ENCODE measurements around the gene SUGCT. TPM values are rescaled to one million over a fixed set of nuclear protein-coding genes. Genes with fewer than 3 reads are reported as not detected.
A peak's percentile ranks its signal among the peaks of the same experiment; 100 is the strongest.

Gene SUGCT
- total RNA-seq, 1 experiment from 2014 or later = 17.1 TPM

GRCh38 chr7:40544871-40545303, 410.1 kb downstream of the SUGCT start:
- Histone ChIP-seq H3K4me3 (no peak overlapping the region), H3K27ac (no peak overlapping the region), H3K9me3 (replicated peaks) (no peaks in the 10 kb centered on the region), H3K36me3 (no peaks in the 10 kb centered on the region), H3K4me1 (replicated peaks) (peaks cover 7% of the 10 kb centered on the region; the same call in 1 of the 2 replicates), H3K27me3 (replicated peaks) (no peaks in the 10 kb centered on the region)
- no peak for DNase-seq (ENCODE audit: low read depth in 1 of 2, low spot score in 2 of 2)

GRCh38 chr7:40545739-40546138, 410.9 kb downstream of the SUGCT start:
- H3K36me3 ChIP-seq = no peaks in the 10 kb centered on the region
- H3K4me1 ChIP-seq (replicated peaks) = peaks cover 7% of the 10 kb centered on the region; the same call in 1 of the 2 replicates
- no peak overlapping the region for H3K4me3 ChIP-seq
- no peaks in the 10 kb centered on the region for H3K27me3 ChIP-seq (replicated peaks)
- H3K9me3 ChIP-seq (replicated peaks) = no peaks in the 10 kb centered on the region
- H3K27ac ChIP-seq = no peak overlapping the region
- no peak for DNase-seq (ENCODE audit: low read depth in 1 of 2, low spot score in 2 of 2)

GRCh38 chr7:40546616-40547501, 412.1 kb downstream of the SUGCT start:
- no peak for DNase-seq (ENCODE audit: low read depth in 1 of 2, low spot score in 2 of 2)
- Histone ChIP-seq H3K4me3 (no peak overlapping the region), H3K27me3 (replicated peaks) (no peaks in the 10 kb centered on the region), H3K36me3 (no peaks in the 10 kb centered on the region), H3K4me1 (replicated peaks) (peaks cover 14% of the 10 kb centered on the region), H3K27ac (no peak overlapping the region), H3K9me3 (replicated peaks) (no peaks in the 10 kb centered on the region)

DNA sequence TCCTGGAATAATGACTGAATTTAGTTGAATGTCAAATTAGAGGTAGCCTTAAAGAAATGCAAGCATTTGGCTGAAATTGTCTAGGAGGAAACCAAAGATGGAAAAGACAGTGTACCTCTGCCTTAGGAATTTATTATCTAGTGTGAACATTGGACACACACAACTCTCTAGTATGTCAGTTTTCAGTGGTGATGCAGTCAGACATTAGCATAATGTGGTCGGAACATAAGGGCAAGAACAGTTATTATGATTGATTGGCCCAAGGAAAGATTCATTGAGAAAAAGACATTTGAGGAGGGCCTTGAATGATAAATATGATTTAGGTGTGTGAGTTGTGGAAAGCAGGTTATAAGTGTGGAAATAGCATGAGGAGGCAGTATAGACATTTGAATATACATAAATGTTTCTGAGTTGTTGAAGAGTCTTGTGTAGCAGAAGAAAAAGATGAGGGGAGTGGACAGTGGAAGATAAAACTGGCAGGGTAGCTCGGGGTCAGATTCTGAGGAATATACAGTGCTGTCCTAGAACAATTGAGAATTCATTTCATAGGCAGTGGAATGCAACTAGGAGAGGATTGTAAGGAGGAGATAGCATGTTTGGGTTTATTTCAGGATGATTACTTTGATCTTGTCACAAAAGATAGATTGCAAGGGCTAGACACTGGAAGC, 414.7 kb downstream of the SUGCT start:
- H3K27ac ChIP-seq = no peak overlapping the region
- no peaks in the 10 kb centered on the region for H3K36me3 ChIP-seq
- H3K4me3 ChIP-seq = no peak overlapping the region
- peaks cover 20% of the 10 kb centered on the region for H3K4me1 ChIP-seq (replicated peaks)
- no peaks in the 10 kb centered on the region for H3K9me3 ChIP-seq (replicated peaks)
- DNase-seq (ENCODE audit: low read depth in 1 of 2, low spot score in 2 of 2) = no peak
- no peaks in the 10 kb centered on the region for H3K27me3 ChIP-seq (replicated peaks)

- Histone ChIP-seq H3K27me3 (replicated peaks) (no peaks in the 10 kb centered on the region), H3K9me3 (replicated peaks) (no peaks in the 10 kb centered on the region), H3K4me1 (replicated peaks) (peaks cover 13% of the 10 kb centered on the region), H3K27ac (no peak overlapping the region), H3K4me3 (no peak overlapping the region), H3K36me3 (no peaks in the 10 kb centered on the region)
- DNase-seq (ENCODE audit: low read depth in 1 of 2, low spot score in 2 of 2) = peak in 1 of 2 experiments; percentile 36
Measured at GRCh38 chr7:40551685-40552576, 417.1 kb downstream of the SUGCT start.

GRCh38 chr7:40560672-40561071, 425.9 kb downstream of the SUGCT start:
- H3K9me3 ChIP-seq (replicated peaks) = no peaks in the 10 kb centered on the region
- no peak overlapping the region for H3K27ac ChIP-seq
- no peaks in the 10 kb centered on the region for H3K36me3 ChIP-seq
- H3K4me1 ChIP-seq (replicated peaks) = no peaks in the 10 kb centered on the region
- H3K27me3 ChIP-seq (replicated peaks) = no peaks in the 10 kb centered on the region
- H3K4me3 ChIP-seq = no peak overlapping the region
- DNase-seq (ENCODE audit: low read depth in 1 of 2, low spot score in 2 of 2) = no peak

DNA sequence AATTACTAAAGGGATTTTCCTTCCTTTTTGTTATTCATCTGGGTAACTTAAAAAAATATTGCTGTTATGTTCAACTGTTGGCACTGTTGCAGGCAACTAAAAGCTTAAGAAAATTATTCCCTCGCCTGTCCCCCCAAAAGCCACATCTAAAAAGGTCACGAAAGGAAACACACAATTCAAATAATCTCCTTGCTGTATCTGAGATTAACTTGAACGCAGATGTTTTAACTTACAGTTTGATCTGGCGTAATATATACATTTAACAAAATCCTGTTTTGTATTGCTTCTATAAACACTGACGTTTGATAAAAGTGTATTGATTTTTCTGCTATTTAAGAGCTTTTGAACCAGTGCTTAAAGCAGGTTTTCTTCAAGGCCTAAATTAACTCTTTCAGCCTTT, 432.1 kb downstream of the SUGCT start:
- Histone ChIP-seq H3K27me3 (replicated peaks) (no peaks in the 10 kb centered on the region), H3K9me3 (replicated peaks) (no peaks in the 10 kb centered on the region), H3K27ac (no peak overlapping the region), H3K4me1 (replicated peaks) (peaks cover 7% of the 10 kb centered on the region), H3K4me3 (no peak overlapping the region), H3K36me3 (no peaks in the 10 kb centered on the region)
- DNase-seq (ENCODE audit: low read depth in 1 of 2, low spot score in 2 of 2) = no peak

- Histone ChIP-seq H3K4me1 (replicated peaks) (peaks cover 19% of the 10 kb centered on the region), H3K36me3 (no peaks in the 10 kb centered on the region), H3K9me3 (replicated peaks) (no peaks in the 10 kb centered on the region), H3K27me3 (replicated peaks) (no peaks in the 10 kb centered on the region), H3K27ac (no peak overlapping the region), H3K4me3 (no peak overlapping the region)
- DNase-seq (ENCODE audit: low read depth in 1 of 2, low spot score in 2 of 2) = no peak
Measured at GRCh38 chr7:40569326-40569725, 434.5 kb downstream of the SUGCT start.

DNA sequence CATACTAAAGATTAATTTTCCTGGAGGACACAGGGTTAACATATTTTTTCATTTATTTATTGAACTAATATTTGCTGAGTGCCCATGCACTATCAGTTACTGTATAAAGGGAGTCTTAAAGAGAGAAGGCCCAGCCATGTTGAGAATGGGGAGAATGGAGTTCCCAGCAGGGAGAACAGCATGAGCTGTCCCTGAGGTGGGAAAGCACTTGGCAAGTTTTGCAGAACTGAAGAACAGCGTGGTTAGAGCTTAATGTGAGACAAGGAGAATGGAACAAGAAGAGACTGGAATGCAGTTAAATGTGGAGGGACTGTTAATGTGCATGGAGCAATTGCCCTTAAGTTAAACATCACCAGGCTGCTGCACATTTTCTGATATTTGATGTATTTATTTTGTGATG, 435.4 kb downstream of the SUGCT start:
- Histone ChIP-seq H3K9me3 (replicated peaks) (no peaks in the 10 kb centered on the region), H3K36me3 (no peaks in the 10 kb centered on the region), H3K4me1 (replicated peaks) (peaks cover 19% of the 10 kb centered on the region), H3K27me3 (replicated peaks) (no peaks in the 10 kb centered on the region), H3K27ac (no peak overlapping the region), H3K4me3 (no peak overlapping the region)
- DNase-seq (ENCODE audit: low read depth in 1 of 2, low spot score in 2 of 2) = no peak

DNA sequence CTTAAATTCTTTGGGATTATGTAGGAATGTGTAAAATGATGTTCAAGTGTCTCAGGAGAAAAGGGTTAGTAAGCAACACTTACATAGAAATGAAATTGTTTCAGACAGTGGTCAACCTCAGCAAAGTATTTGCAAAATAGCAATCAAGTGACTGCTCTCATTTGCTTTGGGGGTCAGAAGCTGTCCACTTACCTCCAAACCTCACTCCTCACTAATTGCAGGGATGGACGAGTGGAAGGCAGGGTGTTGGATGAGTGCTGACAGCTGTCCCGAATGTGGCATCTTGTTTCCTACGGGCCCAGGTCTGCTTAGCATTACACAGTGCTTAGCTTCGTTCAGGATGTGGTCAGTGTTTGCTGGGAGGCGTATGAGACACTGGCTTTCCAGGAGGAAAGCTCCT, 437.0 kb downstream of the SUGCT start:
- H3K27ac ChIP-seq = peak overlapping the region; percentile 10

GRCh38 chr7:40572810-40573465, 438.1 kb downstream of the SUGCT start:
- peak overlapping the region; percentile 7; the same call in 1 of the 2 replicates for H3K27ac ChIP-seq
- no peaks in the 10 kb centered on the region for H3K36me3 ChIP-seq
- H3K4me3 ChIP-seq = no peak overlapping the region
- H3K4me1 ChIP-seq (replicated peaks) = peaks cover 19% of the 10 kb centered on the region
- H3K9me3 ChIP-seq (replicated peaks) = no peaks in the 10 kb centered on the region
- DNase-seq (ENCODE audit: low read depth in 1 of 2, low spot score in 2 of 2) = peak; percentile 48 to 51
- H3K27me3 ChIP-seq (replicated peaks) = no peaks in the 10 kb centered on the region

More for the DNA sequence above, 437.0 kb downstream of the SUGCT start:
- peaks cover 19% of the 10 kb centered on the region for H3K4me1 ChIP-seq (replicated peaks)
- DNase-seq (ENCODE audit: low read depth in 1 of 2, low spot score in 2 of 2) = peak; percentile 42 to 68
- no peaks in the 10 kb centered on the region for H3K36me3 ChIP-seq
- no peaks in the 10 kb centered on the region for H3K27me3 ChIP-seq (replicated peaks)
- H3K4me3 ChIP-seq = no peak overlapping the region
- H3K9me3 ChIP-seq (replicated peaks) = no peaks in the 10 kb centered on the region

DNA sequence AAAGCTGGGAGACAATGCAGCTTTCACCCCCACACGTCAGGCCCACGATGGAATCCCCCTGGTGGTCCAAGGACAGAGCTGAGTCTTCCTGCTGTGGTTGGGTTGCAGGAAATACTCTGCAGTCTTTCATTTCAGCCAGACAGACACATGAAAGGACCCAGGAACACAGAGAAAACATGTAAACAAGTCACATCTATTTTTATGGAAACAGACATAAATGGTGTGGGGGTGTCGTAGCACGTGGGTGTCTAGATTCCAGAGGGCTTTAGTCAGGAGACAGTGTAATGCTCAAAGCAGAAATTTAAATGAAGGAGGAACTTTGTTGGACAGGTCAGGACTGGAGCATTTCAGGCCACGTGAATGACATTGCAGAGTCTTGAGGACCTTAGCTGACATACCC, 444.6 kb downstream of the SUGCT start:
- Histone ChIP-seq H3K27ac (peak overlapping the region; percentile 16; the same call in 1 of the 2 replicates), H3K27me3 (replicated peaks) (no peaks in the 10 kb centered on the region), H3K4me1 (replicated peaks) (peaks cover 10% of the 10 kb centered on the region), H3K9me3 (replicated peaks) (no peaks in the 10 kb centered on the region), H3K36me3 (no peaks in the 10 kb centered on the region), H3K4me3 (no peak overlapping the region)
- peak; percentile 57 to 62 for DNase-seq (ENCODE audit: low read depth in 1 of 2, low spot score in 2 of 2)

GRCh38 chr7:40580776-40581175, 446.0 kb downstream of the SUGCT start:
- Histone ChIP-seq H3K4me3 (no peak overlapping the region), H3K9me3 (replicated peaks) (no peaks in the 10 kb centered on the region), H3K4me1 (replicated peaks) (peaks cover 15% of the 10 kb centered on the region), H3K27me3 (replicated peaks) (no peaks in the 10 kb centered on the region), H3K27ac (no peak overlapping the region), H3K36me3 (no peaks in the 10 kb centered on the region)
- DNase-seq (ENCODE audit: low read depth in 1 of 2, low spot score in 2 of 2) = no peak
